A549 (cell line): ENCODE measurements around the gene TRAF3.

Experiments
- MAX ChIP-seq: IDR thresholded peaks from 2 replicates; pipeline ENCODE4 v1.6.1; 2012
- SREBF2 ChIP-seq: fragments of 450-650 bp; IDR thresholded peaks from 2 replicates; pipeline ENCODE4 v1.6.1; 2014; ENCODE audit warnings: mild to moderate bottlenecking, moderate library complexity

GRCh38 chr14:102938191-102938590 lies 160.9 kb downstream of the TRAF3 start:
- no peak for TF ChIP-seq MAX
- no peak for TF ChIP-seq SREBF2
